Upper lobe of right lung (tissue), 1 donor: Measurements from ENCODE around the gene USP36. TPM values are rescaled to one million over a fixed set of nuclear protein-coding genes. Genes with fewer than 3 reads are reported as not detected.

Source experiments
- ATAC-seq: fragments of 200-7000 bp; cut with Tn5 transposase; one replicate; pipeline ENCODE4 v1.9.1; 2020; ENCODE audit warnings: mild to moderate bottlenecking, moderate library complexity
- DNase-seq: peaks from one replicate; pipeline ENCODE4 v3.0.0-alpha.2; 2020
- H3K27ac ChIP-seq: fragments of 200-600 bp; one replicate; pipeline ENCODE4 v1.8.0; 2022
- H3K27me3 ChIP-seq: fragments of 200-600 bp; one replicate; pipeline ENCODE4 v1.8.0; 2022; ENCODE audit warnings: mild to moderate bottlenecking
- H3K36me3 ChIP-seq: fragments of 200-600 bp; one replicate; pipeline ENCODE4 v1.8.0; 2022
- H3K4me1 ChIP-seq: fragments of 200-600 bp; one replicate; pipeline ENCODE4 v1.8.0; 2022
- H3K4me3 ChIP-seq: fragments of 200-600 bp; one replicate; pipeline ENCODE4 v1.8.0; 2022; ENCODE audit warnings: mild to moderate bottlenecking
- H3K9me3 ChIP-seq: fragments of 200-600 bp; one replicate; pipeline ENCODE4 v1.8.0; 2022
- intact Hi-C: fragments of 100-400 bp; cut with DNase I; formaldehyde crosslinking; loops from one replicate; pipeline ENCODE4 v1.11.0; 2022
- total RNA-seq: library from RNA; stranded (reverse); fragmentation: NEBNext Ultra II Directional; extraction: Animal tissue kit (Norgen Biotek cat#: 25700); gene quantifications from one replicate; pipeline ENCODE4 v1.2.1, GENCODE V29; 2021
- TF ChIP-seq, protein P1 (sequence below): fragments of 200-600 bp; IDR thresholded peaks from one replicate; pipeline ENCODE4 v1.8.0; 2022; ENCODE audit warnings: antibody characterized with exemption
- donor health status: DM: no; HTN: yes; CAD: no; lungs with severe emphysema.

The USP36 gene
- total RNA-seq, 1 donor from 2014 or later = 69.6 TPM

DNA sequence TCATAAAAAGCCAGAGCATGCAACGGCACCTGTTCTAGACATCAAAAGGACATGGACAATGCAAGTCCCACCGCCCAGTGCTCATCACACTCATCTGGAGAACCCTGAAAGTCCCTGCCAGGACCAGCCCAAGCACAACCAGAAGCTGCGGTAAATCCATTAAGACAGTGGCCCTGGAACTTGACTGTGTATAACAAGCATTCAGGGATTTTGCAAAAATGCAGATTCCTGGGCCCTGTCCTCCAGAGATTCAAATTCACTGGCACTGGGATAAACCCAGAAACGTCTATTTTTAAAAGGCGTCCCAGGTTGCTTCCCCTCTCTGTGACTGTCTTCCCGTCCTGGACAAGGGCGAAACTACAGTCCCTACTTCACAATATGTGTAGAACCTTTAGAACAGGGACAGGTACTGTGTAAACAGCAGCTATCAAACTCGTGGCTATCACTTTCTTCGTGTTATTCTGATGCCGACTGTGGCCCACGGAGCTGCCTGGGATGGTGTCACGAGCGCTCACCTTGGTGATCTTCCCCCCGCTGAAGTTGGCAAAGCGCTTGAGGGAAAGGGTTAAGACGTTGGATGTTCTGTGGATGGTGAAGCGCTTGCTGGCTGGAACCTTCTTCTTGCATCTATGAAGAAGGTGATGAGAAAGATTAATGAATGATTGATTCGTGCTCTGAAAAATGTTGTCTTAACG is 22.3 kb downstream of the USP36 start:
- H3K4me1 ChIP-seq = peaks cover 11% of the 10 kb centered on the region
- peaks cover 99% of the 10 kb centered on the region for H3K36me3 ChIP-seq
- TF ChIP-seq, protein P1, sequence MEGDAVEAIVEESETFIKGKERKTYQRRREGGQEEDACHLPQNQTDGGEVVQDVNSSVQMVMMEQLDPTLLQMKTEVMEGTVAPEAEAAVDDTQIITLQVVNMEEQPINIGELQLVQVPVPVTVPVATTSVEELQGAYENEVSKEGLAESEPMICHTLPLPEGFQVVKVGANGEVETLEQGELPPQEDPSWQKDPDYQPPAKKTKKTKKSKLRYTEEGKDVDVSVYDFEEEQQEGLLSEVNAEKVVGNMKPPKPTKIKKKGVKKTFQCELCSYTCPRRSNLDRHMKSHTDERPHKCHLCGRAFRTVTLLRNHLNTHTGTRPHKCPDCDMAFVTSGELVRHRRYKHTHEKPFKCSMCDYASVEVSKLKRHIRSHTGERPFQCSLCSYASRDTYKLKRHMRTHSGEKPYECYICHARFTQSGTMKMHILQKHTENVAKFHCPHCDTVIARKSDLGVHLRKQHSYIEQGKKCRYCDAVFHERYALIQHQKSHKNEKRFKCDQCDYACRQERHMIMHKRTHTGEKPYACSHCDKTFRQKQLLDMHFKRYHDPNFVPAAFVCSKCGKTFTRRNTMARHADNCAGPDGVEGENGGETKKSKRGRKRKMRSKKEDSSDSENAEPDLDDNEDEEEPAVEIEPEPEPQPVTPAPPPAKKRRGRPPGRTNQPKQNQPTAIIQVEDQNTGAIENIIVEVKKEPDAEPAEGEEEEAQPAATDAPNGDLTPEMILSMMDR = no peak
- no peak overlapping the region for H3K27ac ChIP-seq
- intact Hi-C loops = no loop called here
- no peaks in the 10 kb centered on the region for H3K27me3 ChIP-seq
- no peaks in the 10 kb centered on the region for H3K9me3 ChIP-seq
- ATAC-seq (no peak), DNase-seq (no peak)
- H3K4me3 ChIP-seq = no peak overlapping the region

DNA sequence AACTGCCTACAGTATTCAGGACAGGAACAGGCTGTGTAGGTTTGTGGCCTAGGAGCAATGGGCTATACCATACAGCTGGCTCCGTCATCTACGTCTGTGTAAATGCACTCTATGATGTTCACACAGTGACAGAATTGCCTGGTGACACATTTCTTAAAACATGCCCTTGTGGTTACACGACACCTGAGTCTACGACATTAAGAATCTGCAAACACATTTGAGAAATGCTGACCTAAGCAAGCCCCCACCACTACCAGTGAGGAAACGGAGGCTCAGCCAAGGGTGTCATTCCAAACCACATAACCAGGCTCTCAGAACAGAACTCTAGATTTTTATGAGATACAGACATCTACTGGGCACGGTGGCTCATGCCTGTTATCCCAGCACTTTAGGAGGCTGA is 23.5 kb downstream of the USP36 start:
- intact Hi-C loops = no loop called here
- TF ChIP-seq, protein P1 = no peak
- H3K4me3 ChIP-seq = no peak overlapping the region
- DNase-seq (no peak), ATAC-seq (no peak)
- H3K27ac ChIP-seq = no peak overlapping the region
- peaks cover 99% of the 10 kb centered on the region for H3K36me3 ChIP-seq
- H3K27me3 ChIP-seq = no peaks in the 10 kb centered on the region
- H3K4me1 ChIP-seq = peaks cover 11% of the 10 kb centered on the region
- H3K9me3 ChIP-seq = no peaks in the 10 kb centered on the region

DNA sequence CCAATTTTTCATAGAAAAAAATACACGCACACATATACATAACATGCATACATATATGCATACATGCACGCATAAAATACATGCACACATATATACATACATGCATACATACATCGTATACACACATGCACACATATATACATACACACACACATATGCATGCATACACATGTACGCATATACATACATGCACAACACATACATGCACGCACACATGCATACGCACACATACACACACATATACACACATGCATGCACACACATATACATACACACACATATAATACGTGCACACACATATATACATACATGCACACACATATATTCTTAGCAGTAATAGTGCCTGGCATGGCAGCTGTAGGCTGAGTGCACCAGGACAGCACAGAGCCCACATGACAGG is 24.9 kb downstream of the USP36 start:
- no peak overlapping the region for H3K4me3 ChIP-seq
- intact Hi-C loops = no loop called here
- DNase-seq = no peak
- no peaks in the 10 kb centered on the region for H3K9me3 ChIP-seq
- TF ChIP-seq, protein P1 = no peak
- peaks cover 100% of the 10 kb centered on the region for H3K36me3 ChIP-seq
- no peak for ATAC-seq
- no peak overlapping the region for H3K27ac ChIP-seq
- no peaks in the 10 kb centered on the region for H3K27me3 ChIP-seq
- peaks cover 11% of the 10 kb centered on the region for H3K4me1 ChIP-seq

DNA sequence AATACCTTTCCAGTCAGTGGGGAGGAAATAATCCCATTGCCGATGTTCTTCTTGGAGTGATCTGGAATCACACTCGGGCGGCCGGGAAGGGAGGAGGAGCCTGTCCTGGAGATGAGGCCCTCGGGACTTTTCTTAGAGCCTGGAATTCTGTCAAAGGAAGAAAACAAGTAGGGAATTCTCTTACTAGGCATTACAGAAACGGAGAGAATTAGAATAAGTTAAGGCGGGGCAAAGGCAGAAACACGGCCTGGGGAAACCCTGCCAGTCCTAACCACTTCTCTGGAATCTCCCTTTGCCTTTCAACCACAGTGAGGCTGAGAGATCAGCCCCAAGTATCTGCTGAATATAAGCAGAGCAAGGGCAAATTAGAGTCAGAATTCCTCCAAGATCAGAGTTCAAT is 27.8 kb downstream of the USP36 start:
- no peaks in the 10 kb centered on the region for H3K4me1 ChIP-seq

DNA sequence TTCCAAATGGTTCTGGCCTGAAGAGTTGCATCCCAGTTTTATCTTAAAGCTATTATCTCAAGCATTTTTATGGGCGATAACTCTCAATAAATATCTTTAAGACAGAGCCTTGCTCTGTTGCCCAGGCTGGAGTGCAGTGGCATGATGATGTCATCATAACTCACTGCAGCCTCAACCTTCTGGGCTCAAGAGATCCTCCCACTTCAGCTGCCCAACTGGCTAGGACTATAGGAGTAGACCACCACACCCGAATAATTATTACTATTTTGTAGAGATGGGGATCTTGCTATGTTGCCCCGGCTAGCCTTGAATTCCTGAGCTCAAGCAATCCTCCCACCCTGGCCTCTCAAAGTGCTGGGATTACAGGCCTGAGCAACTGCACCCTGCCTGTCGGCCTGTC is 32.5 kb downstream of the USP36 start:
- ATAC-seq (no peak), DNase-seq (no peak)
- Histone ChIP-seq H3K4me3 (no peak overlapping the region), H3K9me3 (no peaks in the 10 kb centered on the region), H3K27me3 (no peaks in the 10 kb centered on the region), H3K4me1 (peaks cover 4% of the 10 kb centered on the region), H3K27ac (no peak overlapping the region), H3K36me3 (peaks cover 97% of the 10 kb centered on the region)
- TF ChIP-seq, protein P1 = no peak
- intact Hi-C loops = no loop called here

More for the DNA sequence above, 27.8 kb downstream of the USP36 start:
- TF ChIP-seq, protein P1 = no peak
- H3K27me3 ChIP-seq = no peaks in the 10 kb centered on the region
- intact Hi-C loops = no loop called here
- no peak for DNase-seq
- H3K36me3 ChIP-seq = peaks cover 100% of the 10 kb centered on the region
- no peak overlapping the region for H3K4me3 ChIP-seq
- no peak for ATAC-seq
- H3K9me3 ChIP-seq = no peaks in the 10 kb centered on the region
- H3K27ac ChIP-seq = no peak overlapping the region

DNA sequence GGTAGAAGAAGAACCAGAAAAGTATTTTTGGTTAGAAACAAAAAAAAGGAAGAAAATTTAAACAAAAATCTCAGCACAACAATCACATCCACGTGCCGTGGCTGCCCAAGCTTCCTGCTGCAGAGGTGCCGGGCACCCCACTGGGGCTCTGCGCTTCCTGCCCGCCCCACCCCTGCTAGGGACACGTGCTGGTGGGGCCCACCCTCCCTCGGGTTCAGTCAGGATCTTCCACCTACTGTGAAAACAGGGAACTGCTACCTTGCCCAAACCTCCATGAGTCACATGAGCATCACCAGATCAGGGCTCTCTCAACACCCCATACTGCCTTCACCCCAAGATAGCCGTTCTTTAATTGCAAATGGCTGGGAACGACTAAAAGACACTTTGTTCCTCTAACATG is 34.2 kb downstream of the USP36 start:
- peaks cover 4% of the 10 kb centered on the region for H3K4me1 ChIP-seq
- H3K27ac ChIP-seq = no peak overlapping the region
- DNase-seq (no peak), ATAC-seq (peak; percentile 65)
- H3K9me3 ChIP-seq = no peaks in the 10 kb centered on the region
- no peaks in the 10 kb centered on the region for H3K27me3 ChIP-seq
- no peak overlapping the region for H3K4me3 ChIP-seq
- TF ChIP-seq, protein P1 = no peak
- peaks cover 94% of the 10 kb centered on the region for H3K36me3 ChIP-seq
- intact Hi-C loops = no loop called here
